IMR-90 (cell line): ENCODE measurements around the gene SLC6A9. TPM values are rescaled to one million over a fixed set of nuclear protein-coding genes. Genes with fewer than 3 reads are reported as not detected.

ENCODE experiments used
- ATAC-seq: fragments of 200-7000 bp; cut with Tn5 transposase; 2 replicates; pipeline ENCODE4 v1.9.1; 2020; ENCODE audit warnings: low read depth, mild to moderate bottlenecking, moderate library complexity
- BruUV-seq: library from RNA; stranded (reverse); fragments of 400-500 nt; replicated peaks from 2 replicates; lab custom pipeline; 2021; lab: Mats Ljungman, UMichigan
- CTCF ChIA-PET: fragments of 300-600 bp; formaldehyde crosslinking; extraction: SDS; loops from one replicate; lab custom pipeline; 2021; ENCODE audit warnings: antibody characterized with exemption; lab: Yijun Ruan, JAX
- POLR2A ChIA-PET: fragments of 300-600 bp; sonication (Branson Sonifier 250); formaldehyde crosslinking; loops from one replicate; lab custom pipeline; 2022; ENCODE audit warnings: antibody characterized with exemption; ENCODE audit not compliant: unreplicated experiment; lab: Charles Lee
- DNase-seq: peaks from one replicate; pipeline ENCODE4 v3.0.0; 2013
- H2AFZ ChIP-seq: replicated peaks from 2 replicates; pipeline ENCODE3; 2013; ENCODE audit warnings: low read length, mild to moderate bottlenecking; ENCODE audit not compliant: poor library complexity
- H2AK5ac ChIP-seq: 2 replicates; pipeline ENCODE4 v1.6.1; 2013; ENCODE audit warnings: low read depth, low read length, inconsistent platforms
- H2AK9ac ChIP-seq: replicated peaks from 2 replicates; pipeline ENCODE3; 2013; ENCODE audit warnings: mild to moderate bottlenecking, low read depth, low read length, moderate library complexity; ENCODE audit not compliant: poor library complexity
- H2BK120ac ChIP-seq: 2 replicates; pipeline ENCODE4 v1.6.1; 2013; ENCODE audit warnings: low read depth, low read length, inconsistent platforms
- H2BK15ac ChIP-seq: 3 replicates; pipeline ENCODE4 v1.6.1; 2013; ENCODE audit warnings: low read depth, low read length, inconsistent platforms
- H2BK20ac ChIP-seq: 2 replicates; pipeline ENCODE4 v1.6.1; 2013; ENCODE audit warnings: low read depth, mild to moderate bottlenecking, inconsistent platforms, low read length, moderate library complexity
- H2BK5ac ChIP-seq: 2 replicates; pipeline ENCODE4 v1.6.1; 2013; ENCODE audit warnings: mild to moderate bottlenecking, low read depth, low read length, inconsistent platforms; ENCODE audit not compliant: poor library complexity, severe bottlenecking
- H3K14ac ChIP-seq: replicated peaks from 2 replicates; pipeline ENCODE4 v1.6.1; 2013; ENCODE audit warnings: low read depth, low read length, inconsistent platforms
- H3K18ac ChIP-seq: 2 replicates; pipeline ENCODE4 v1.6.1; 2013; ENCODE audit warnings: low read depth, low read length, control low read depth
- H3K23ac ChIP-seq: 2 replicates; pipeline ENCODE4 v1.6.1; 2013; ENCODE audit warnings: low read depth, low read length, inconsistent platforms
- H3K27ac ChIP-seq: 2 replicates; pipeline ENCODE4 v1.5.1; 2013; ENCODE audit warnings: mild to moderate bottlenecking, control low read depth, low read length; ENCODE audit not compliant: insufficient read depth
- H3K27me3 ChIP-seq: 2 replicates; pipeline ENCODE4 v1.6.1; 2013; ENCODE audit warnings: low read length; ENCODE audit not compliant: control insufficient read depth, insufficient read depth
- H3K36me3 ChIP-seq: 2 replicates; pipeline ENCODE4 v1.6.1; 2013; ENCODE audit warnings: low read length, mixed read lengths; ENCODE audit not compliant: control insufficient read depth, insufficient read depth
- H3K4ac ChIP-seq: 2 replicates; pipeline ENCODE4 v1.6.1; 2013; ENCODE audit warnings: low read depth, low read length, inconsistent platforms
- H3K4me1 ChIP-seq: 2 replicates; pipeline ENCODE4 v1.6.1; 2013; ENCODE audit warnings: low read length, mixed read lengths; ENCODE audit not compliant: control insufficient read depth, insufficient read depth
- H3K4me2 ChIP-seq: 2 replicates; pipeline ENCODE4 v1.6.1; 2013; ENCODE audit warnings: low read depth, mild to moderate bottlenecking, control low read depth, low read length, moderate library complexity
- H3K4me3 ChIP-seq: 2 replicates; pipeline ENCODE4 v1.5.1; 2013; ENCODE audit warnings: low read depth, mild to moderate bottlenecking, control low read depth, low read length, moderate library complexity; ENCODE audit not compliant: insufficient read depth
- H3K56ac ChIP-seq: 2 replicates; pipeline ENCODE4 v1.6.1; 2013; ENCODE audit warnings: low read length, inconsistent platforms; ENCODE audit not compliant: insufficient read depth; ENCODE audit errors: extremely low read depth
- H3K79me1 ChIP-seq, 2 experiments: 2 replicates each; pipeline ENCODE4 v1.6.1; 2013; ENCODE audit warnings: low read length in 2 of 2, inconsistent platforms in 1 of 2, low read depth in 1 of 2
- H3K9ac ChIP-seq: 2 replicates; pipeline ENCODE4 v1.6.1; 2013; ENCODE audit warnings: low read depth, low read length, control low read depth
- H3K9me1 ChIP-seq: 2 replicates; pipeline ENCODE4 v1.6.1; 2013; ENCODE audit warnings: low read length, inconsistent platforms; ENCODE audit not compliant: insufficient read depth
- H3K9me3 ChIP-seq: 2 replicates; pipeline ENCODE4 v1.6.1; 2013; ENCODE audit warnings: low read length; ENCODE audit not compliant: control insufficient read depth, insufficient read depth
- H4K20me1 ChIP-seq: 2 replicates; pipeline ENCODE4 v1.6.1; 2013; ENCODE audit warnings: low read length, inconsistent platforms; ENCODE audit not compliant: insufficient read depth
- H4K5ac ChIP-seq: 2 replicates; pipeline ENCODE4 v1.6.1; 2013; ENCODE audit warnings: mild to moderate bottlenecking, low read depth, low read length, control low read depth
- H4K8ac ChIP-seq, 2 experiments: 2 replicates each; pipeline ENCODE4 v1.6.1; 2013; ENCODE audit warnings: low read depth in 2 of 2, low read length in 2 of 2, control low read depth in 1 of 2, inconsistent platforms in 1 of 2
- H4K91ac ChIP-seq: 2 replicates; pipeline ENCODE4 v1.6.1; 2013; ENCODE audit warnings: low read depth, low read length, inconsistent platforms; ENCODE audit not compliant: insufficient read depth
- BHLHE40 ChIP-seq: fragments of 150-350 bp; IDR thresholded peaks from 2 replicates; pipeline ENCODE4 v1.6.1; 2016; ENCODE audit warnings: mild to moderate bottlenecking, low read depth, low read length
- CEBPB ChIP-seq: IDR thresholded peaks from 2 replicates; pipeline ENCODE4 v1.6.1; 2012; ENCODE audit warnings: low read depth, low read length, improper control_type of control experiment
- CHD1 ChIP-seq: IDR thresholded peaks from 2 replicates; pipeline ENCODE4 v1.6.1; 2012; ENCODE audit warnings: low read depth, low read length, improper control_type of control experiment
- CTCF ChIP-seq: conservative IDR thresholded peaks from 2 replicates; pipeline ENCODE4 v1.5.1; 2012; ENCODE audit warnings: mild to moderate bottlenecking, low read depth, low read length, improper control_type of control experiment
- ELK1 ChIP-seq: fragments of 150-350 bp; IDR thresholded peaks from 2 replicates; pipeline ENCODE4 v1.6.1; 2016; ENCODE audit warnings: low read depth, mild to moderate bottlenecking, low read length, moderate library complexity, borderline replicate concordance
- FOS ChIP-seq: fragments of 150-350 bp; IDR thresholded peaks from 2 replicates; pipeline ENCODE4 v1.6.1; 2016; ENCODE audit warnings: low read depth, low read length
- MAFK ChIP-seq: IDR thresholded peaks from 2 replicates; pipeline ENCODE4 v1.6.1; 2012; ENCODE audit warnings: low read depth, low read length, improper control_type of control experiment
- MAZ ChIP-seq: IDR thresholded peaks from 2 replicates; pipeline ENCODE4 v1.6.1; 2012; ENCODE audit warnings: low read depth, mild to moderate bottlenecking, low read length, improper control_type of control experiment, moderate library complexity, borderline replicate concordance
- MXI1 ChIP-seq: IDR thresholded peaks from 2 replicates; pipeline ENCODE4 v1.6.1; 2012; ENCODE audit warnings: low read depth, mild to moderate bottlenecking, low read length, moderate library complexity, borderline replicate concordance
- NFE2L2 ChIP-seq: fragments of 150-350 bp; IDR thresholded peaks from 2 replicates; pipeline ENCODE4 v1.6.1; 2016; ENCODE audit warnings: low read depth, mild to moderate bottlenecking, low read length
- POLR2A ChIP-seq: IDR thresholded peaks from 2 replicates; pipeline ENCODE4 v1.6.1; 2012; ENCODE audit warnings: mild to moderate bottlenecking, low read depth, low read length
- RAD21 ChIP-seq: IDR thresholded peaks from 2 replicates; pipeline ENCODE4 v1.6.1; 2012; ENCODE audit warnings: low read length, improper control_type of control experiment
- RCOR1 ChIP-seq: IDR thresholded peaks from 2 replicates; pipeline ENCODE4 v1.6.1; 2012; ENCODE audit warnings: mild to moderate bottlenecking, low read length, improper control_type of control experiment; ENCODE audit not compliant: insufficient replicate concordance
- SMC3 ChIP-seq: fragments of 150-350 bp; IDR thresholded peaks from 2 replicates; pipeline ENCODE4 v1.6.1; 2016; ENCODE audit warnings: low read depth, mild to moderate bottlenecking, antibody characterized with exemption, low read length, moderate library complexity
- USF2 ChIP-seq: fragments of 150-350 bp; IDR thresholded peaks from 2 replicates; pipeline ENCODE4 v1.6.1; 2017; ENCODE audit warnings: mild to moderate bottlenecking, antibody characterized with exemption, low read length, low read depth
- WGBS, 2 experiments: methylation state at CpG; one replicate each; pipeline versions ENCODE4 v1.1.5 to v1.1.7; 2013; ENCODE audit warnings: missing lambda C conversion rate in 2 of 2; ENCODE audit not compliant: insufficient read length in 1 of 2; ENCODE audit errors: extremely low coverage in 2 of 2; 5-methylcytosine and 5-hydroxymethylcytosine counted together
- dilution Hi-C: fragments of 300-500 bp; cut with HindIII; formaldehyde crosslinking; loops from one replicate; pipeline ENCODE4 v1.14.3; 2018; ENCODE audit warnings: low sequenced_read_pairs; ENCODE audit not compliant: unreplicated experiment
- in situ Hi-C: fragments of 300-500 bp; cut with MboI; formaldehyde crosslinking; loops from 3 replicates; pipeline ENCODE4 v1.14.3; 2019; ENCODE audit warnings: low sequenced_read_pairs, inconsistent platforms, mixed read lengths
- intact Hi-C: fragments of 100-400 bp; cut with micrococcal nuclease; formaldehyde crosslinking; loops from 2 replicates; pipeline ENCODE4 v1.10.0; 2022
- polyA plus RNA-seq, 3 experiments: library from polyadenylated mRNA; depleted of rRNA; stranded (reverse); fragments of >200 nt; gene quantifications; 2 replicates each; pipeline ENCODE4 v1.2.3, GENCODE V29; 2012; ENCODE audit warnings: low replicate concordance in 1 of 3
- total RNA-seq: library from RNA; depleted of rRNA; stranded (reverse); fragments of >200 nt; gene quantifications from 2 replicates; pipeline ENCODE4 v1.2.3, GENCODE V29; 2012

The SLC6A9 gene
- total and polyA plus RNA-seq, 2 of the 4 experiments (the other 2 are of a cell fraction): 2.0 to 6.6 TPM

GRCh38 chr1:44016041-44016889 is 15.0 kb downstream of the SLC6A9 start:
- Histone ChIP-seq H3K4ac (no peak overlapping the region), H3K79me1 (no peaks in the 10 kb centered on the region), H2BK20ac (no peak overlapping the region), H2BK120ac (no peak overlapping the region), H3K27ac (no peak overlapping the region), H3K9me1 (peaks cover 6% of the 10 kb centered on the region; the same call in 1 of the 2 replicates), H3K18ac (no peak overlapping the region), H2BK5ac (no peak overlapping the region), H3K36me3 (peaks cover 9% of the 10 kb centered on the region; the same call in 1 of the 2 replicates), H4K8ac (no peak overlapping the region), H2AK9ac (no peak overlapping the region), H3K4me2 (no peak overlapping the region), H3K9ac (no peak overlapping the region), H3K4me1 (no peaks in the 10 kb centered on the region), H3K9me3 (no peaks in the 10 kb centered on the region), H2AK5ac (no peak overlapping the region), H4K91ac (no peak overlapping the region), H3K4me3 (no peak overlapping the region), H4K5ac (no peak overlapping the region), H4K20me1 (no peaks in the 10 kb centered on the region; the same call in 1 of the 2 replicates), H2AFZ (no peak overlapping the region), H2BK15ac (no peak overlapping the region), H3K56ac (no peak overlapping the region), H3K27me3 (no peaks in the 10 kb centered on the region), H3K23ac (no peak overlapping the region), H3K14ac (no peak overlapping the region)
- 92% methylated on average over 12 of the region's 20 CpGs; no CpG with 5 or more reads in 1 of the 2 experiments for WGBS, 2 experiments
- ATAC-seq (no peak), DNase-seq (no peak)
- intact Hi-C loops (no loop called here), dilution Hi-C loops (no loop called here), in situ Hi-C loops (loop anchor here (10.0 kb wide), 1 partner anchor 569 kb away; no protein-coding TSS in a partner anchor)
- ChIA-PET CTCF (no interaction called here), POLR2A (no interaction called here)
- no TSS peak for BruUV-seq
- no peak for TF ChIP-seq BHLHE40
- no peak for TF ChIP-seq NFE2L2
- TF ChIP-seq POLR2A: no peak
- no peak for TF ChIP-seq RAD21
- no peak for TF ChIP-seq FOS
- no peak for TF ChIP-seq SMC3
- no peak for TF ChIP-seq RCOR1
- TF ChIP-seq USF2: no peak
- TF ChIP-seq MAZ: no peak
- no peak for TF ChIP-seq CHD1
- TF ChIP-seq ELK1: no peak
- no peak for TF ChIP-seq CEBPB
- TF ChIP-seq MXI1: no peak
- TF ChIP-seq CTCF: no peak
- no peak for TF ChIP-seq MAFK
